Measurements from ENCODE around the gene SORCS2.

DNA sequence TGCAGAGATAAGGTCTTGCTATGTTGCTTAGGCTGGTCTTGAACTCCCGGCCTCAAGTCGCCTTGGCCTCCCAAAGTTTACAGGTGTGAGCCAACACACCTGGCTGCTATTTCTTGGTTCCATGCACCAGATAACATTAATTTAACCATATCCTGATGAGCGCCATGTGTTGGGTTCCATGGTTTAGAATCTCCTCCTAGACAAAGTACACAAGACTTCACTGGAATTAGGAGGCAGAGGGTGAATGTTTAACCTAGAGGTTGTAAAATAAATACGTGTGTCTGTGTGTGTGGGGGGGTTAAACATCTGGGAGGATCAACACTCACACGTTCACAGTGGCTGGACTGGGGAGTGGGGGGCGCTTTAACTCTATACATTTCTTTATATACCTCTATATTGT is 32.4 kb upstream of the SORCS2 start:
- no peak for TF ChIP-seq POLR2A (IDR thresholded peaks at IDR 0.05)
- TF ChIP-seq, protein P1, sequence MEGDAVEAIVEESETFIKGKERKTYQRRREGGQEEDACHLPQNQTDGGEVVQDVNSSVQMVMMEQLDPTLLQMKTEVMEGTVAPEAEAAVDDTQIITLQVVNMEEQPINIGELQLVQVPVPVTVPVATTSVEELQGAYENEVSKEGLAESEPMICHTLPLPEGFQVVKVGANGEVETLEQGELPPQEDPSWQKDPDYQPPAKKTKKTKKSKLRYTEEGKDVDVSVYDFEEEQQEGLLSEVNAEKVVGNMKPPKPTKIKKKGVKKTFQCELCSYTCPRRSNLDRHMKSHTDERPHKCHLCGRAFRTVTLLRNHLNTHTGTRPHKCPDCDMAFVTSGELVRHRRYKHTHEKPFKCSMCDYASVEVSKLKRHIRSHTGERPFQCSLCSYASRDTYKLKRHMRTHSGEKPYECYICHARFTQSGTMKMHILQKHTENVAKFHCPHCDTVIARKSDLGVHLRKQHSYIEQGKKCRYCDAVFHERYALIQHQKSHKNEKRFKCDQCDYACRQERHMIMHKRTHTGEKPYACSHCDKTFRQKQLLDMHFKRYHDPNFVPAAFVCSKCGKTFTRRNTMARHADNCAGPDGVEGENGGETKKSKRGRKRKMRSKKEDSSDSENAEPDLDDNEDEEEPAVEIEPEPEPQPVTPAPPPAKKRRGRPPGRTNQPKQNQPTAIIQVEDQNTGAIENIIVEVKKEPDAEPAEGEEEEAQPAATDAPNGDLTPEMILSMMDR (IDR thresholded peaks at IDR 0.05) = no peak

Data from esophagus squamous epithelium (tissue), 4 donors.